Daoy (cell line): ENCODE data around the gene DGLUCY. TPM values are rescaled to one million over a fixed set of nuclear protein-coding genes. Genes with fewer than 3 reads are reported as not detected.
A peak's percentile ranks its signal among the peaks of the same experiment; 100 is the strongest.
"Not testable (repeated sequence)": the region's sequence is repeated elsewhere in the genome, so short reads cannot be mapped to it uniquely, and the experiment has no call there.

Experiments
- DNase-seq: peaks from one replicate; pipeline ENCODE4 v3.0.0-alpha.2; 2015; ENCODE audit warnings: low read depth
- total RNA-seq: library from RNA; depleted of rRNA; stranded (reverse); fragments of >200 nt; shearing (Covaris generic); gene quantifications from 2 replicates; pipeline ENCODE4 v1.2.3, GENCODE V29; 2014

The DGLUCY gene
- total RNA-seq, 1 experiment from 2014 or later, result 28.8 TPM

DNA sequence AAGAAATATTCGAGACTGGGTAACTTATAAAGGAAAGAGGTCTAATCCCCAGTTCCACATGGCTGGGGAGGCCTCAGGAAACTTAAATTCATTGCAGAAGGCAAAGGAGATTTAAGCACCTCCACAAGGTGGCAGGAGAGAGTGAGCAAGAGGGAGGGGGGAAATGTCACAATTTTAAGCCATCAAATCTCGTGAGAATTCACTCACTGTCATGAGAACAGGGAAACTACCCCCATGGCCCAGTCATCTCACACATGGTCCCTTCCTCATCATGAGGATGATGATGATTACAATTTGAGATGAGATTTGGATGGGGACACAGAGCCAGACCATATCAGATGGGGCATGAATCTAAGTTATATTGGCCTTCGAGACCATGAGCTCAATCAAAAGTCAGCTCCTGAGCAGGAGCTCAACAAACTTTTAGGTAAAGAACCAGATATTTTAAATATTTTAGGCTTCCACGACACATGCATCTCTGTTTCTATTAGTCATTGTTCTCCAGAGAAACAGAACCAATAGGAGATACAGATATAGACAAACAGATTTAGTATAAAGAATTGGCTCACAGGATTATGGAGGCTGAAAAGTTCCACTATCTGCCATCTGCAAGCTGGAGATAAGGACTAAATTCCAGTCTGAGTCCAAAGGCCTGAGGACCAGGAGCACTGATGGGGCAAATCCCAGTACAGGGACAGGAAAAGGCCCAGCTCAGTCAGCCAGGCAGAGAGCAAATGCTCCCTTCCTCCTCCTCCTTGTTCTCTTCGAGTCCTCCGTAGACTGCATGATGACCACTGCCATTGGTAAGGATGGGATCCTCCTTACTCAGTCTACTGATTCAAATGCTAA is 24.9 kb downstream of the DGLUCY start:
- DNase-seq, result peak; percentile 42

DNA sequence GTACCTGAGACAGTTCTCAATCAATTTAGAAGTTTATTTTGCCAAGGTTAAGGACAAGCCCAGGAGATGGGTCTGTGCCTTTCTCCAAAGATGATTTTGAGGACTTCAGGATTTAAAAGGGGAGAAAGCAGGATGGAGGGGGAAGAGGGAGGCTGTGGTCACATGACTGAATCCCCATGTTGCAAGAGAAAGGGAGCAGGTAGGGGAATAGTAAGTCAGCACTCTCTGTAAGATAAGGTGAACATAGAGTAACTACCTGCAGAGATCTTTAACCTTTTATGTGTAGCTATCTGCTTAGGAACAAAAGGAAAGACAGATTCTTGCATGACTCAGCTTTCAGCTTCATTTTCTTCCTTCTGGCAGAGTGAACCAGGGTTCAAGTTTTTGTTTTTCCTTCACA is 25.9 kb downstream of the DGLUCY start:
- DNase-seq, result no peak

DNA sequence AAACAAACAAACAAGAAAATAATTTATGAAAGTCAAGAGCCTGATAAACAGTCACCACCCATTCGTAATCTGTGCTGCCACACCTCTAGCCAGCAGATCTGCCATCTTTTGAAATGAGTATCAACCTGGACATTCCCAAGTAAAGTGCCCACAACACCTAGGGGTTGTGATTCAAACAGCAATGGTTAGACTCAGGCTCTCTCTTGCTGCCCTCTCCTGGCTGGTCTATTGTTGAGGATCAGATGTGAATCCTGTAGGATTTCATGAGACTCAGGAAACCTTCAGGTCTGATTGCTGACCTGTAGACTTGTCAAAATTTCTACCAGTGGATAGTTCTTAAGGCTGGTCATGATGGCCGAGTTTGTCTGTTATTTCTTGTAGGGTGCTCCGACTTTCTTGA is 26.8 kb downstream of the DGLUCY start:
- peak; percentile 37 for DNase-seq

DNA sequence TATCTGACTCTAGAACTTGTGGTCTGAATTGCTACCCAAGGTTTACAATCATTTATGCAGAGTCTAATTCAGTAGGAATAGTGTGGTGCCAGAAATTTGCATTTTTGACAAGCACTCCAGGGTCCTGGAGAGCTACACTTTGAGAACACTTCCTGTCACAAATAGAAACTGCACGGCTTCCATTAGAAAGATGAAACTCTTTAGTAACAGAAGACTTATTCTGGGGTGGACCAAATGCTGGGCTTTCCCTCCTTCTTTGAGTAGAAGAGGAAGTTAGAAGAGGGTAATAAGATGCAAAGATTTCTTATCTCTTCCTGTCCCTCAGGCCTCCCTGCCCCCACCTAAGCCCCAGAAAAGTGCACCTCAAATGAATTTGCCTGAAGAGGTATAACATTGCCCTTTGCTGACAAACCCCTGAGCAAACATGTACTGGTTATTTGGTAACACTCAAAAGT is 28.4 kb downstream of the DGLUCY start:
- no peak for DNase-seq

DNA sequence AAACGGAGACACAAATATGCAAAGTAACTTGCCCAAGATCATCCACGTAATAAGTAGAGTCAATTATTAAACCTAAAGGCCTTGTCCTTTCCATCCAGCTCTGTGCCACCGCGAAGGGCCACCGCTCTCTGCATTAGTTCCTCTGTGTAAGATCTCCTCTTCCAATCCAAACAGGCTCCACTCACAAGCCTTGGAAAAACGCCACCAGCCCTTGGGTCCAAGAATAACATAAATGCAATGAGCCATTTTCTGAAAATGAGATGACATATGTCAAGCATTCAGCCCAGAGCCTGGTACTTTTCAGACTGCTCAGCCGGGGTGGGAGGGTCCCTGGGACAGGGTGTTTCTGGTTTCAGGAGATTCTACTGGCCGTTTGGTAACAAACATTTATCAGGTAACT is 30.0 kb downstream of the DGLUCY start:
- DNase-seq, result peak; percentile 22

DNA sequence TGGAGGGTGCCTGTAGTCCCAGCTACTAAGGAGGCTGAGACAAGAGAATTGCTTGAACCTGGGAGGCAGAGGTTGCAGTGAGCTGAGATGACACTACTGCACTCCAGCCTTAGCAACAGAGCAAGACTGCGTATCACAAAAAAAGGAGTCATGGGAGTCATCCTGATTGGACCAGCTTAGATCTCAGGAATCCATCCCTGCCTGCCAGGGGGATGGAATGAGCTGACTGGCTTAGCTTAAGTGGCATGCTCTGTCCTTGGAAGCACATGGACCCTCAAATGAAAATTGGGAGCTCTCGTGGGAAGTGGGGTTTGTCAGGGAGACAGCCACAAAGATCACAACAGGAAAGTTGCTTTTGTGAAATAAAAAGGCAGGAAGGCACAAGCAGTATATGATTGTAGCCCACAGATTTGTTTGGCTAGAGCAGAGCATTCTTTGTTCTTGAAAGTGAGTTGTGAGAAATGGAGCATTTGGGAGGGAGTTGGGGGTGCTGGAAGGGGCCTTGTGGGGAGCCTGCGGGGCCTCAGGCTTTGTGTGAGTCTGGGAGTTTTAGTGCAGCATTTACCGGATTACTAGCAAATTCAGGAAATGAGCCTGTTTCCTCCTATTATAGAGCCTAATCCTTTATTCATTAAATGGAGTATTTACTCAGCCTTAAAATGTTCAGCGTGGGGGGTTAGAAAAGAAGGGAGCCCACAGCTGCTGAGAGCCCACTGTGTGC is 30.7 kb downstream of the DGLUCY start:
- DNase-seq, result peak; percentile 34

DNA sequence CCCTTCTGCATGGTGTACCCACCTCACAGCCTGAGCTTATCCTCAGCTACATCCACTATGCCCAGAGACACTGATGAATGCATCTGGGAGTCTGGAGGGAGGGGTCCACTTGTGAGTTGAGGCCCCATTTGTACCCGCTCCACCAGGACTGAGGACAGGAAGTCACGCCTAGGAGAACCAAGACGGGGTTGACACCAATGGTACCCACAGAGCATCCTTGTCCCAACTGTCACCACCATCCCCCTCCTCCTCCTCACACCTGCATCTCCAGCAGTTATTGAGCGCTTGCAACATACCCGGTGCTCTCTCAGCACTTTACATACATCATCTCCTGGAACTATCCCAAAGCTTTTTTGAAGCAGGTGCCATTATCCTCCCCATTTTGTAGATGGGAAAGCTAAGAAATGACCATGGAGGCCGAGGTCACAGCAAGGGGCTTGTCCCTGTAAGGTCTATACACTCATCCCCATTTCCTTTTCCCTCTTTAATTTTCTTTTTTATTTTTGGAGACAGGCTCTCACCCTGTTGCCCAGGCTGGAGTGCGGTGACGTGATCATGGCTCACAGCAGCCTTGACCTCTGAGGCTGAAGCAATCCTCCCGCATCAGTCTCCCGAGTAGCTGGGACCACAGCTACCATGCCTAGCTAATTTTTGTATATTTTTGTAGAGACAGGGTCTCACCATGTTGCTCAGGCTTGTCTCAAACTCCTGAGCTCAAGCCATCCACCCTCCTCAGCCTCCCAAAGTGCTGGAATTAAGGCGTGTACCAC is 31.7 kb downstream of the DGLUCY start:
- no peak for DNase-seq

DNA sequence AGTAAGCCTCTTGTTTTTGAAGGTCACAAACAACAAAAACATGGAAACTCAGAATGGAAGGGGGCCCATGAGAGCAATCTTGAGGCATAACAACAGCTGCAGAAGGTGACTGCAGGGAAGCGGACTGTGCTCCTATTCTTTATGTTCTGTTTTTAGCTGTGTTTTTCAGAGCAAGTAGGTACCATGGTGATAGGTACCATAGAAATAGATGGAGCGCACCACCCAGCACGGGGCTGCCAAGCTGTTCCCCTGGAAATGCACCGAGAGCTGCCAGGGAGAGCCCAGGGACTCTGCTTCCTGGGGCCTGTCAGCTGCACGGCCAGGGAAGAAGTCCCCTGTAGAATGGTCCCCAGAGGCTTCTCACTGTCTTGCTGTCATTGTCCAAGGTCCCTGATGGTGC is 32.8 kb downstream of the DGLUCY start:
- no peak for DNase-seq

DNA sequence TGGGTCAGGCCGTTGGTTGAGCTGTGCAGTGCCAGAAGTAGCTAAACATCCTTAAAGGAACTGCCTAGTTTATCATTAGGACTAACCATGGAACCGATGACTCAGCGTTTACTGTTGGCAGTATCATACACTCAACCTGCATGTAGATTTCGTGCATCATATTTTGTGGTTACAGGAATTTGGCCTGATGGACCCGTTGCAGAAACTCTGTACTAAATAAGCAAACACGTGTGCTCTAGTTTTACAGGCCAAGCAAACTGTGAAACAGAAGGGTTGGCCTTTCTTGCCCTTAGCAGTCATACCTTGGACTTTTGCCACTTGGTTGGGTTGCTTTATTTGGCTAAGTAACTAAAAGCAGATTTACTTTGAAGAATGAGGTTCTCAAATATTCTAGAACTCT is 35.6 kb downstream of the DGLUCY start:
- peak; percentile 94 for DNase-seq

DNA sequence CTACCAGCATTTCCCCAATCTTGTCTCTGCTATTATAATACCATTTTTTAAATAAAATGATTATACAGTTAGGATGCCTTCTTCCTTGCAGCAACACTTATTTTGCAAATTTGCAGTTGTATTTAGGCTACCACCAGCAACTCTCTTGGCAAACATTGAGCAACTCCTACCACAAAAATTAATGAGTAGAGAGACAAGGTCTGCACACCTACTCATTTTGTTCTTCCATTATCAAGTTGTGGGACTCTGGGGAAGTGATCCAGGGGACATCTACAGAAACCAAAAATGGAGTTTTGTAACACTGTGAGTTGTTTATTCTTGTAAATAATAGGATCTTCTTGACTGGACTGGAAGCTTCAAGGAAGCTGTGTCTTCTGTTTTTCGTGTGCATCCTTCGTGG is 38.6 kb downstream of the DGLUCY start:
- DNase-seq, result no peak

DNA sequence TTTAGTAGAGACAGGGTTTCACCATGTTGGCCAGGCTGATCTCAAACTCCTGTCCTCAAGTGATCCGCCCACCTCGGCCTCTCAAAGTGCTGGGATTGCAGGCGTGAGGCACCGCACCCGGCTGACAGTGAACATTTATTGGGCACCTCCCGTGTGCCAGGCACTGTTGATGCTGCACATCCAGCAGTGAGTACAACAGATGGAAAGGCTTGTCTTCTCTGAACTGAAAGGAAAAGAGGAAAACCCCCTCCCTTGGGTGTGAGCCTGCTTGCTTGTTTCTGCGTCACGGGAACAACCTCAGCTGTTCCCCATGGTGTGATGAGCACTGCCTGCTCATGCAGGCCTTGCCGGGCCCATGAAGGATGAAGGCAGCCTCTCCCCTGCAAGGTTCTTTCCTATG is 39.5 kb downstream of the DGLUCY start:
- DNase-seq, result no peak

DNA sequence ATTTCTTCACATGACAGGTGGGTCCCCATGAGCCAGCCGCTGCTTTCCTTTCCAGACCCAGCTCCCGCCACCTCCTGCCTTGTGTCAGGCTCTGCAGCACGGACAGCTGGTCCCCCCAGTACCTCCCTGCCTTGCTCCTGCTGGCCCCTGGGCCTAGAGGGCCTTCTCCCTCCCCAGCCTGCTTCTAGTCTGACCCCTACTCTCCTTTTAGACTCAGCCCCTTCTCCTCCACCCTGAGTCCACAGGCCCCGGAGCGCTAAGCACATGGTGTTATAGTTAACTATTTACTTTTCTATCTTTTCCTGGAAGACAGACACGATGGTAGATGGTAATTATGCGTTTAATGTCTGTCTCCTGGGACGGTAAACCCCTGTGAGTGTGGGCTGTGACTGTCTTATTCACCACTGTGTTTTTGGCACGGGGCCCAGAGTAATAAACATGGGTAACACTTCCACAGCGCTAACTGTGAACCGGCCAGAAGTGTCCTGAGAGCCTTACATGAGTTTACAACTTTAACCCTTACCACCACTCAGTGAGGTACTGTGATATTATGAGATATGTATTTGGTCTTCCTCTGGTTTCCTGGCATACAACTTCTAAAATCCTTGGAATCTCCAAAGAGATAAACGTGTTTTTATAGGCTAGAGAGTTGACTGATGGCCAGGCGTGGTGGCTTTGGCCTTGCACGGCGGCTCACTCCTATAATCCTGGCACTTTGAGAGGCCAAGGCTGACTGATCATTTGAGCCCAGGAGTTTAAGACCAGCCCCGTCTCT is 41.2 kb downstream of the DGLUCY start:
- peak; percentile 89 for DNase-seq

DNA sequence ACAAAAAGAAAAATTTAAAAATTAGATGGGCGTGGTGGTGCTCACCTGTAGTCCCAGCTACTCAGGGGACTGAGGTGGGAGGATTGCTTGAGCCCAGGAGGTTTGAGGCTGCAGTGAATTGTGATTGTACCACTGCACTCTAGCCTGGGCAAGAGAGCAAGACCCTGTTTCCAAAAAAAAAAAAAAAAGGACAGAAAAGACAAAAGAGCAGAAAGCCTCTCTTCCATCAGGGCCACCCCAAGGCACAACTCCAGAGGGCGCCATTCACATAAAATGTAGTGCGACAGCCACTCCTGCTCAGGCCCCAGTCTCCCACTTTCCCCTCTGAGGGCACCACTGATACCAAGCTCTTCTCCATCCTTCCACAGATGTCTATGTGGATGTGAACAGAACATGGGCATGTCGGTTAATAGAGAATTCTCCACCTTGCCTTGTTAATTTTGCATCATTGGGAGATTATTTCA is 41.8 kb downstream of the DGLUCY start:
- no peak for DNase-seq

DNA sequence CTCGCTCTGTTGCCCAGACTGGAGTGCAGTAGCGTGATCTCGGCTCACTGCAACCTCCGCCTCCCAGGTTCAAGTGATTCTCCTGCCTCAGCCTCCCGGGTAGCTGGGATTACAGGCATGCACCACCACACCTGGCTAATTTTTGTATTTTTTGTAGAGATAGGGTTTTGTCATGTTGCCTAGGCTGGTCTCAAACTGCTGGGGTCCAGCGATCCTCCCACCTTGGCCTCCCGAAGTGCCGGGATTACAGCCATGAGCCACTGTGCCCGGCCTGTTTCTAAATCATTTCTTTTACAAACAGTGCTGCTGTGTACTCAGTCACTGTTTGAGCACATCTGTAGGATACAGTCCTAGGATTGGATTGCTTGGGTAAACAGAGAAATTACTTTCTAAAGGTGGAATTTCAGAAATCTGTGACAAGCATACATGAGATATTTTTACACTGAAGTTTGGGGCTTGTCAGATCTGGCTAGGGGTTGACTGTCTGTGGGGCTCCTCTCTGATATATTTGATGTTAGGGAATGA is 42.3 kb downstream of the DGLUCY start:
- not testable (repeated sequence) for DNase-seq

DNA sequence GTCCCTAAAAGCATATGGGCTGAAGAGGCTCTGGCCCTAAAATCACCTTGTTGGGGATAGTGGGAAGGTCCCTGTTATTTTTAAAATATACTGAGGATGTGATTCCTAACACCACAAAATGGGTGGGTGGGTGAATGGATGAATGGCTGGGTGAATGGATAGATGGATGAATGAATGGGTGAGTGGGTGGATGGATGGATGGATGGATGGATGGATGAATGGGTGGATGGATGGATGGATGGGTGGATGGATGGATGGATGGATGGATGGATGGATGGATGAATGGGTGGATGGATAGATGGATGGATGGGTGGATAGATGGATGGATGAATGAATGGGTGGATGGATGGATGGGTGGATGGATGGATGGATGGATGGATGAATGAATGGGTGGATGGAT is 43.0 kb downstream of the DGLUCY start:
- not testable (repeated sequence) for DNase-seq

DNA sequence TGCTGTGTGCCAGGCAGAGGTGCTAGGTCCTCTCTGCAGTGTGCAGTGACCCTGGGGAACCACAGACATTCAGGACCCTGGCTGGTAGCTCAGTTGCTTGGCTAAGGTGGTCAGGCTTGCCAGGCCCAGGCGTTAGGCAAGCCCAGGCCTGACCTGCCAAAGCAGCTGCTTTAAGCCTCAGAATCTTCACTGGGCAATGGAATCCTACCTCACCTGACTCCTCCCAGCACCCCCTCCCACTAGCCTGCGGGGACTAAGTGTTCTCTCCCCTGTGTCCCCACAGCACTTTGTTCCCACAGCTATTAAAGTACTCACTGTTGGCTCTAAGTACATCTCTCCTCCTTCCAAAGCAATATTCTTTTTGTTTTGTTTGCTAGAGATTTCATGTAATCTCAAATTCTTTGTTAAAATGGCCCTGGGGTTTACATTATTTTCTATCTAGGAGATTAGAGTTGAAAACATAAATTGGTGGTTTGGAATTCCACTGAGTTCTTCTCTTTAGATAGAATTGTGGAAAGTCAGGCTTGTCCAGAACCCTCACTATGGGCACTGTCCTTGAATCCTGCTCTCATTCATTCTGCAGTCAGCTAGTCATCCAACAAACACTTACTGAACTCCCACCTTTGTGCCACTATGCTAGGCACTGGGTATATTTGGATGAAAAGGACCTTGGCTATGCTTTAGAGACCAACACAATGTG is 44.4 kb downstream of the DGLUCY start:
- no peak for DNase-seq

DNA sequence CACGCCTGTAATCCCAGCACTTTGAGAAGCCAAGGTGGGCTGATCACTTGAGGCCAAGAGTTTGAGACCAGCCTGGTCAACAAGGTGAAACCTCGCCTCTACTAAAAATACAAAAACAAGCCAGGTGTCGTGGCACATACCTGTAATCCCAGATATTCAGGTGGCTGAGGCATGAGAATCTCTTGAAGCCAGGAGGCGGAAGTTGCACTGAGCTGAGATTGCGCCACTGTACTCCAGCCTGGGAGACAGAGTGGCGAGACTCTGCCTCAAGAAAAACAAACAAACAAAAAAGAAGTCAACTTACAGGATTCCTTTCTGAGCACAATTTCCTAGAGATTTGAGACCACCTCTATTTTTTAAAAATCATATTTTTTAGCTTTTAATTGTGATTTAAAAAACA is 45.3 kb downstream of the DGLUCY start:
- no peak for DNase-seq

DNA sequence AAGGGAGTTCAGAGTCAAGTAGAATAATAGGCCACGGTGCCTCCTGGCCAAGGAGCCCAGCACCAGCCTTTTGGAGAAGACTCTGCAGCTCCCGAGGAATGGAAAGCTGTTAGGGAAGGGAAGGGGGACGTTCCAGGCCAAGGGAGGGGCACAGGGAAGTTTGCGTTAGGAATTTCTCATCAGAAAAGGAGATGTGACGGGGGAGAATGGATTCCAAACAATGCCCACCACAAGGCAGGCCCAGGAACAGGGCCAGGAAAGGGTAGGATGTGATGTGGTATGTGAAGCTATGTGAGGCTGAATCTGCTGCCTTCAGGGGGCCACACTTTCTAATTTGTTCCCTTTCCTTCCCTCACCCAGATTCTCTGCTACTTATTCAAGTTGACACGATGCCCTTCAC is 46.0 kb downstream of the DGLUCY start:
- no peak for DNase-seq

DNA sequence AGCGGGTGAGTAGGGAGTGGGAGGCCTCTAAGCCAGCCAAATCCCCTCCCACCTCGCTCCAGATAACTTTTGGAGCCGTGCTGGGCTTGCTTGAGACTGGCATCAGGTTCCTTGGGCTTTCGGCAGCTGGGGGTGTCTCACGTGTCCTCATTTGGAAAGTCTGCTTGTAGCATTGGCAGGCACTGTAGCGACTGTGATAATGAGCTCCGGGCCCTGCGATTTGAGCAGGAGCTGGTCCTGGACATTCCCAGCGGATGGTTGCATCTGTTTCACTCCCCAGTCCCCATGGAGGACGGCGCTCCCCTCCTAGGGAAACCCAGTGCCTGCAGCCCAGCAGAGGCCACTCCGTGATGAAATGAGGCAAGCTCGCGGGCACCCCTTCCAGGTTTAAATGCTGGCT is 49.4 kb downstream of the DGLUCY start:
- no peak for DNase-seq

DNA sequence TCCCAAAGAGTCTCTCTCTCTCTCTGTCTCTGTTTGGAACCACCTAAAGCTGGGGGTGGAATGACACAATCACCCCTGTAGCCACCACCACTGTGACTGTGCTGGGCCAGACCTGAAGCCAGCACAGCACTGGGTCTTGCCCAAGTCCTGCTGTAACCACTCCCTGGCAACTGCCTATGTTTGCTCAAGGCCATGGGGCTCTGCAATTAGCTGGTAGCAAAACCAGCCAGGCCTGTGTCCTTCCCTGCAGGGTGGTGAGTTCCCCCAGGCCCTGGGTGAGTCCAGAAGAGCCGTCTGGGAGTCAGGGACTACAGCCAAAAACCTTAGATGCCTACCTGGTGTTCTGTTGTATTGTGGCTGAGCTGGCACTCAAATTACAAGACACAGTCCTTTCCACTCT is 50.8 kb downstream of the DGLUCY start:
- DNase-seq, result no peak

DNA sequence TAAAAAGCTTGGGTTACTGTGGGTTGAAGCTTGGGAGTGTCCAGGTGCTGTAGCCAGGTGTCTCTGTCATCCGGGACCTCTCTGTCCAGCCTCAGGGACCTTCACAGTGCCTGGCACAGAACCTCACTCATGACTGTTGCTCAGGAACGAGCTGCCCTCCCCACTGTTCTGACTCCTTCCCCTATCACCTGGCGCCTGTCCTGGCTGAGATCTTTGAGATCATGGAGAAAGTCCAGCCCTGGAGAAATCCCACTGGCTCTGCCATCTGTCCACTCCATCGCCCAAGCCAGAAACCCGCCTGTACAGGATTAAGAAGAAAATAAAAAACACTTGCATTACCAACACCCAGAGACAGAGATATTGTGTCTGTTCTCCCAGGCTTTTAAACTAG is 53.5 kb downstream of the DGLUCY start:
- no peak for DNase-seq
